Hepatocyte (in vitro differentiated cells): ENCODE data around the gene RAI1. TPM values are rescaled to one million over a fixed set of nuclear protein-coding genes. Genes with fewer than 3 reads are reported as not detected.
A peak's percentile ranks its signal among the peaks of the same experiment; 100 is the strongest.

Experiments
- DNase-seq: peaks from one replicate; pipeline ENCODE4 v3.0.0-alpha.2; 2016; ENCODE audit warnings: low spot score
- H2AFZ ChIP-seq: fragments of 200-600 bp; sonication (generic); 2 replicates; pipeline ENCODE4 v1.6.0; 2016; ENCODE audit warnings: antibody characterized with exemption, mild to moderate bottlenecking
- H3K27ac ChIP-seq: fragments of 200-600 bp; sonication (generic); 2 replicates; pipeline ENCODE4 v1.5.1; 2016; ENCODE audit warnings: mild to moderate bottlenecking
- H3K27me3 ChIP-seq: fragments of 200-600 bp; sonication (generic); 2 replicates; pipeline ENCODE4 v1.6.1; 2016
- H3K36me3 ChIP-seq: fragments of 200-600 bp; sonication (generic); replicated peaks from 2 replicates; pipeline ENCODE4 v1.5.1; 2016; ENCODE audit warnings: low read depth; ENCODE audit not compliant: insufficient read depth
- H3K4me1 ChIP-seq: fragments of 200-600 bp; sonication (generic); 2 replicates; pipeline ENCODE4 v1.5.1; 2016; ENCODE audit warnings: mild to moderate bottlenecking, moderate library complexity; ENCODE audit not compliant: insufficient read depth
- H3K4me2 ChIP-seq: fragments of 200-600 bp; sonication (generic); 2 replicates; pipeline ENCODE4 v1.6.0; 2016
- H3K4me3 ChIP-seq: fragments of 200-600 bp; sonication (generic); 2 replicates; pipeline ENCODE4 v1.5.1; 2016; ENCODE audit warnings: mild to moderate bottlenecking
- H3K79me2 ChIP-seq: fragments of 200-600 bp; sonication (generic); 2 replicates; pipeline ENCODE4 v1.6.0; 2017; ENCODE audit warnings: mild to moderate bottlenecking
- H3K9me2 ChIP-seq: fragments of 200-600 bp; sonication (generic); replicated peaks from 2 replicates; pipeline ENCODE4 v1.6.0; 2017; ENCODE audit warnings: mild to moderate bottlenecking; ENCODE audit not compliant: insufficient read depth
- H3K9me3 ChIP-seq: fragments of 200-600 bp; sonication (generic); 2 replicates; pipeline ENCODE4 v1.5.1; 2016; ENCODE audit warnings: low read depth, mild to moderate bottlenecking
- H4K20me1 ChIP-seq: fragments of 200-600 bp; sonication (generic); 2 replicates; pipeline ENCODE4 v1.6.0; 2016; ENCODE audit warnings: mild to moderate bottlenecking; ENCODE audit not compliant: insufficient read depth, poor library complexity, severe bottlenecking
- CTCF ChIP-seq: fragments of 200-600 bp; sonication (generic); IDR thresholded peaks from 2 replicates; pipeline ENCODE4 v1.5.1; 2016; ENCODE audit warnings: antibody characterized with exemption, mild to moderate bottlenecking; ENCODE audit not compliant: poor library complexity
- EZH2 ChIP-seq: fragments of 200-600 bp; sonication (generic); IDR thresholded peaks from 2 replicates; pipeline ENCODE4 v1.6.1; 2016; ENCODE audit warnings: antibody characterized with exemption, mild to moderate bottlenecking, borderline replicate concordance
- EZH2phosphoT487 ChIP-seq: fragments of 200-600 bp; sonication (generic); IDR thresholded peaks from one replicate; pipeline ENCODE4 v1.6.1; 2018; ENCODE audit warnings: antibody characterized with exemption, mild to moderate bottlenecking, low read depth, moderate library complexity; ENCODE audit not compliant: unreplicated experiment, severe bottlenecking
- WGBS: methylation state at CpG from one replicate; pipeline ENCODE4 v1.1.6; 2016; ENCODE audit warnings: low lambda C conversion rate; ENCODE audit errors: missing lambda C conversion rate; 5-methylcytosine and 5-hydroxymethylcytosine counted together
- polyA plus RNA-seq: library from polyadenylated mRNA; unstranded; fragments of >200 nt; fragmentation: Nextera tagmentation; extraction: Ambion mirVana; gene quantifications from 2 replicates; pipeline ENCODE4 v1.2.1, GENCODE V29; 2016
- total RNA-seq: library from RNA; depleted of rRNA; stranded (reverse); fragments of >200 nt; gene quantifications from 2 replicates; pipeline ENCODE4 v1.2.3, GENCODE V29; 2014

RAI1 gene
- total and polyA plus RNA-seq, 2 experiments from 2014 or later: 20.2 to 23.8 TPM

- peaks cover 96% of the 10 kb centered on the region for H3K79me2 ChIP-seq
- no peak overlapping the region for H2AFZ ChIP-seq
- H3K9me2 ChIP-seq: no peaks in the 10 kb centered on the region
These were observed 90.4 kb downstream of the RAI1 start for GRCh38 chr17:17771498-17772201.

GRCh38 chr17:17772231-17772630, 91.0 kb downstream of the RAI1 start:
- Histone ChIP-seq H3K27ac (no peak overlapping the region), H3K79me2 (peaks cover 96% of the 10 kb centered on the region), H3K9me3 (no peaks in the 10 kb centered on the region), H4K20me1 (peaks cover 53% of the 10 kb centered on the region), H3K36me3 (no peaks in the 10 kb centered on the region), H3K4me3 (no peak overlapping the region), H3K27me3 (no peaks in the 10 kb centered on the region), H2AFZ (no peak overlapping the region), H3K4me1 (peaks cover 44% of the 10 kb centered on the region), H3K9me2 (no peaks in the 10 kb centered on the region), H3K4me2 (no peak overlapping the region)
- TF ChIP-seq EZH2phosphoT487: no peak
- no peak for TF ChIP-seq CTCF
- no peak for TF ChIP-seq EZH2
- no peak for DNase-seq
- 82% methylated on average over 3 of the region's 3 CpGs for WGBS

More at GRCh38 chr17:17771498-17772201, 90.4 kb downstream of the RAI1 start:
- Histone ChIP-seq H3K9me3 (no peaks in the 10 kb centered on the region), H3K4me2 (no peak overlapping the region), H3K36me3 (no peaks in the 10 kb centered on the region), H3K4me3 (no peak overlapping the region), H3K4me1 (peaks cover 49% of the 10 kb centered on the region), H4K20me1 (peaks cover 56% of the 10 kb centered on the region), H3K27me3 (no peaks in the 10 kb centered on the region), H3K27ac (peak overlapping the region; percentile 82)
- 93% methylated on average over 10 of the region's 10 CpGs for WGBS
- no peak for TF ChIP-seq EZH2
- TF ChIP-seq CTCF: no peak
- no peak for TF ChIP-seq EZH2phosphoT487
- no peak for DNase-seq

GRCh38 chr17:17774009-17774881, 93.0 kb downstream of the RAI1 start:
- Histone ChIP-seq H3K9me3 (no peaks in the 10 kb centered on the region), H3K4me1 (peaks cover 41% of the 10 kb centered on the region), H3K4me2 (peak overlapping the region; percentile 52), H3K27ac (peak overlapping the region; percentile 84), H2AFZ (no peak overlapping the region), H3K36me3 (no peaks in the 10 kb centered on the region), H4K20me1 (peaks cover 48% of the 10 kb centered on the region), H3K79me2 (peaks cover 92% of the 10 kb centered on the region), H3K9me2 (no peaks in the 10 kb centered on the region), H3K4me3 (no peak overlapping the region), H3K27me3 (no peaks in the 10 kb centered on the region)
- 82% methylated on average over 21 of the region's 21 CpGs for WGBS
- DNase-seq: peak; percentile 63
- no peak for TF ChIP-seq EZH2phosphoT487
- peak; percentile 50 for TF ChIP-seq CTCF
